PC-3 (cell line): ENCODE results near the gene FBXW5. TPM values are rescaled to one million over a fixed set of nuclear protein-coding genes. Genes with fewer than 3 reads are reported as not detected.

ENCODE experiments used
- ATAC-seq: fragments of 200-7000 bp; cut with Tn5 transposase; 2 replicates; pipeline ENCODE4 v1.9.1; 2020; ENCODE audit warnings: mild to moderate bottlenecking, moderate library complexity
- BruUV-seq: library from RNA; stranded (reverse); fragments of 400-500 nt; replicated peaks from 2 replicates; lab custom pipeline; 2021; lab: Mats Ljungman, UMichigan
- CTCF ChIA-PET: fragments of 300-600 bp; sonication (Branson Sonifier 250); formaldehyde crosslinking; loops from one replicate; lab custom pipeline; 2022; ENCODE audit warnings: antibody characterized with exemption; lab: Charles Lee
- POLR2A ChIA-PET: fragments of 300-600 bp; sonication (Branson Sonifier 250); formaldehyde crosslinking; loops from one replicate; lab custom pipeline; 2022; ENCODE audit warnings: antibody characterized with exemption; ENCODE audit not compliant: unreplicated experiment; lab: Charles Lee
- DNase-seq: peaks from one replicate; pipeline ENCODE4 v3.0.0-alpha.2; 2015
- H2AFZ ChIP-seq: fragments of 300-600 bp; sonication (generic); 2 replicates; pipeline ENCODE4 v1.6.0; 2016; ENCODE audit warnings: antibody characterized with exemption, low read length
- H3F3A ChIP-seq: fragments of 300-600 bp; sonication (generic); one replicate; pipeline ENCODE4 v1.6.0; 2017; ENCODE audit warnings: antibody characterized with exemption, low read length, control low read depth, mild to moderate bottlenecking; ENCODE audit not compliant: unreplicated experiment
- H3K27ac ChIP-seq: fragments of 300-600 bp; sonication (generic); 2 replicates; pipeline ENCODE4 v1.5.1; 2016; ENCODE audit warnings: mild to moderate bottlenecking, low read length
- H3K27me3 ChIP-seq: fragments of 300-600 bp; sonication (generic); 2 replicates; pipeline ENCODE4 v1.6.1; 2016; ENCODE audit warnings: low read length, mixed read lengths
- H3K36me3 ChIP-seq: fragments of 300-600 bp; sonication (generic); 2 replicates; pipeline ENCODE4 v1.6.1; 2016; ENCODE audit warnings: low read depth, mixed run types, low read length, mixed read lengths
- H3K4me1 ChIP-seq: fragments of 300-600 bp; sonication (generic); 2 replicates; pipeline ENCODE4 v1.5.1; 2016; ENCODE audit warnings: low read length; ENCODE audit not compliant: insufficient read depth
- H3K4me2 ChIP-seq: fragments of 300-600 bp; sonication (generic); 2 replicates; pipeline ENCODE4 v1.6.0; 2016; ENCODE audit warnings: low read length
- H3K4me3 ChIP-seq: fragments of 300-600 bp; sonication (generic); 2 replicates; pipeline ENCODE4 v1.5.1; 2016; ENCODE audit warnings: mild to moderate bottlenecking, low read length, mixed read lengths
- H3K79me2 ChIP-seq: fragments of 300-600 bp; sonication (generic); 2 replicates; pipeline ENCODE4 v1.6.1; 2017; ENCODE audit warnings: low read length, mixed read lengths
- H3K9ac ChIP-seq: fragments of 300-600 bp; sonication (generic); 2 replicates; pipeline ENCODE4 v1.6.0; 2016; ENCODE audit warnings: mild to moderate bottlenecking, low read length
- H3K9me2 ChIP-seq: fragments of 300-600 bp; sonication (generic); replicated peaks from 2 replicates; pipeline ENCODE4 v1.6.1; 2016; ENCODE audit warnings: mixed run types, low read length, mixed read lengths
- H3K9me3 ChIP-seq: fragments of 300-600 bp; sonication (generic); 2 replicates; pipeline ENCODE4 v1.6.1; 2016; ENCODE audit warnings: low read length, mixed read lengths
- H4K20me1 ChIP-seq: fragments of 300-600 bp; sonication (generic); 2 replicates; pipeline ENCODE4 v1.6.1; 2016; ENCODE audit warnings: low read length, mixed read lengths
- EZH2 ChIP-seq: fragments of 300-600 bp; sonication (generic); IDR thresholded peaks from one replicate; pipeline ENCODE4 v1.6.1; 2017; ENCODE audit warnings: antibody characterized with exemption, mild to moderate bottlenecking, low read length; ENCODE audit not compliant: unreplicated experiment
- EZH2phosphoT487 ChIP-seq: fragments of 300-600 bp; sonication (generic); IDR thresholded peaks from 2 replicates; pipeline ENCODE4 v1.6.1; 2018; ENCODE audit warnings: mild to moderate bottlenecking, antibody characterized with exemption, low read length, borderline replicate concordance
- intact Hi-C: fragments of 100-400 bp; cut with micrococcal nuclease; formaldehyde crosslinking; loops from 2 replicates; pipeline ENCODE4 v1.9.0; 2023
- total RNA-seq: library from RNA; depleted of rRNA; stranded (reverse); fragments of >200 nt; gene quantifications from 2 replicates; pipeline ENCODE4 v1.2.3, GENCODE V29; 2014
- TF ChIP-seq, protein P1 (sequence below): fragments of 300-600 bp; sonication (generic); conservative IDR thresholded peaks from 2 replicates; pipeline ENCODE4 v1.5.1; 2017; ENCODE audit warnings: antibody characterized with exemption, low read depth, mild to moderate bottlenecking, low read length

Gene FBXW5
- total RNA-seq, 1 experiment from 2014 or later: 138 TPM

DNA sequence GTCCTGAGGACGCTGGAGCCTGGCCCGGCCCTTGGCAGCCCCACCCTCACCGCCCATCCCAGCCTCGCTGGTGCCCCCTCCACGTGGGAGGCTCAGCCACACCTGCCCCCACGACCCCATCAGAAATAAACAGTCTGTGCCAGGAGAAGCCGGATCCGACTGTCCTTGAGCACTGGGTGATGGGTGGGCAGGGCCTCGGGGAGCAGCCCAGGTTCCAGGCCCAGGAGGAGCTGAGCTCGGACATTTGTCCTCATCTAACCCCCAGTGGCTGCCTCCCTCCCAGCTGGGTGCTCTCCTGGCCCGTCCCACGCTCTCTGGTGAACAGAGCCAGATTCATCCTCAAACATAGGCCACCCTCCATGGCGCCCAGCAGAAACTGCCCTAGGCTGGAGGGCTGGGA lies 28.2 kb upstream of the FBXW5 start:
- Histone ChIP-seq H3K27me3 (no peaks in the 10 kb centered on the region), H3K36me3 (no peaks in the 10 kb centered on the region), H3K9me2 (no peaks in the 10 kb centered on the region), H3K9ac (no peak overlapping the region), H3K27ac (no peak overlapping the region), H3K4me2 (no peak overlapping the region), H3F3A (no peaks in the 10 kb centered on the region), H3K9me3 (no peaks in the 10 kb centered on the region), H3K4me3 (no peak overlapping the region), H3K4me1 (no peaks in the 10 kb centered on the region), H2AFZ (no peak overlapping the region), H4K20me1 (no peaks in the 10 kb centered on the region), H3K79me2 (no peaks in the 10 kb centered on the region)
- CTCF ChIA-PET: no interaction called here
- TF ChIP-seq, protein P1, sequence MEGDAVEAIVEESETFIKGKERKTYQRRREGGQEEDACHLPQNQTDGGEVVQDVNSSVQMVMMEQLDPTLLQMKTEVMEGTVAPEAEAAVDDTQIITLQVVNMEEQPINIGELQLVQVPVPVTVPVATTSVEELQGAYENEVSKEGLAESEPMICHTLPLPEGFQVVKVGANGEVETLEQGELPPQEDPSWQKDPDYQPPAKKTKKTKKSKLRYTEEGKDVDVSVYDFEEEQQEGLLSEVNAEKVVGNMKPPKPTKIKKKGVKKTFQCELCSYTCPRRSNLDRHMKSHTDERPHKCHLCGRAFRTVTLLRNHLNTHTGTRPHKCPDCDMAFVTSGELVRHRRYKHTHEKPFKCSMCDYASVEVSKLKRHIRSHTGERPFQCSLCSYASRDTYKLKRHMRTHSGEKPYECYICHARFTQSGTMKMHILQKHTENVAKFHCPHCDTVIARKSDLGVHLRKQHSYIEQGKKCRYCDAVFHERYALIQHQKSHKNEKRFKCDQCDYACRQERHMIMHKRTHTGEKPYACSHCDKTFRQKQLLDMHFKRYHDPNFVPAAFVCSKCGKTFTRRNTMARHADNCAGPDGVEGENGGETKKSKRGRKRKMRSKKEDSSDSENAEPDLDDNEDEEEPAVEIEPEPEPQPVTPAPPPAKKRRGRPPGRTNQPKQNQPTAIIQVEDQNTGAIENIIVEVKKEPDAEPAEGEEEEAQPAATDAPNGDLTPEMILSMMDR: no peak
- TF ChIP-seq EZH2: no peak
- TF ChIP-seq EZH2phosphoT487: no peak
- no peak for DNase-seq
- intact Hi-C loops: no loop called here
- no peak for ATAC-seq
- no TSS peak for BruUV-seq
- POLR2A ChIA-PET: no interaction called here

DNA sequence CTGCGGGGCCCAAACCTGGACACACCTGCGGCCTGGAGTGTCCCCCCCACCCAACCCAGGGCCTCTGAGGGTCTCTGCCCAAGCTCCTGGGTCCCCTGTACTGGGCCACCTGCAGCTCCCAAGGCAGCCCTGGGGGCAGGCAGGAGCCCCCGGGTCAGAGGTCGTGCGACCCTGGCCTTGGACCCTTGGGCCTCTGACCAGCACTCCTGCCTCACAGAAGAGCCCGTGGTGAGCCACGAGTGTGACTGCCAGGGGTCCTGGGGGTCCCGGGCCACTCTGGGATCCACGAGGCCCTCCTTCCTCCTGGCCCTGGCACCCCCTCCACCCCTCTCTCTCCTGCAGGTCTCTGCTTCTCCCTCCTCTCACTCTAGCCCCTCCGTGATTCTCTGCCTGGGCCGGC lies 27.8 kb upstream of the FBXW5 start:
- BruUV-seq: no TSS peak
- intact Hi-C loops: no loop called here
- no peaks in the 10 kb centered on the region for H3K27me3 ChIP-seq
- H3K4me2 ChIP-seq: no peak overlapping the region
- no peaks in the 10 kb centered on the region for H3K36me3 ChIP-seq
- no peaks in the 10 kb centered on the region for H4K20me1 ChIP-seq
- no peak overlapping the region for H3K4me3 ChIP-seq
- ChIA-PET POLR2A (no interaction called here), CTCF (no interaction called here)
- DNase-seq (no peak), ATAC-seq (no peak)
- H3K9ac ChIP-seq: no peak overlapping the region
- H3F3A ChIP-seq: no peaks in the 10 kb centered on the region
- H3K9me2 ChIP-seq: no peaks in the 10 kb centered on the region
- TF ChIP-seq EZH2 (no peak), EZH2phosphoT487 (no peak)
- TF ChIP-seq, protein P1: no peak
- H3K27ac ChIP-seq: no peak overlapping the region
- H3K79me2 ChIP-seq: no peaks in the 10 kb centered on the region
- H3K9me3 ChIP-seq: no peaks in the 10 kb centered on the region
- H2AFZ ChIP-seq: no peak overlapping the region
- H3K4me1 ChIP-seq: no peaks in the 10 kb centered on the region

DNA sequence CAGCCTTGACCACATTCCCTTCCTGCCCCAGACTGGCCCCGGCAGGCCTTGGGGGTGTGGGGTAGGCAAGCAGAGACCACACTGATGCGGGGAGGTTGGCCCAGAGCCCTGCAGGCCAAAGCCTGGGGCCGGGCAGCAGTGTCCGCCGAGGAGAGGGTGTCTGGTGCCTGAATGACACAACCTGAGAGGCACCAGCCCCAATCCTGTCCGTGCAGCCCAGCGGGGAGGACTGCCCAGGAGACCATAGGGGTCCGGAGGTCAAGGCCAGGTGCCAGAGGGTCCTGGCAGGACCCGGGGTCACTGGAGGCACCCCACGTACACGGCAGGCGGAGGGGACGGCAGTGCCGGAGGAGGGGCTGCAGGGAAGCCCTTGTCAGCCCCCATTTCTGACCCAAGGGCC lies 27.2 kb upstream of the FBXW5 start:
- H3F3A ChIP-seq: no peaks in the 10 kb centered on the region
- DNase-seq (no peak), ATAC-seq (no peak)
- H3K9me3 ChIP-seq: no peaks in the 10 kb centered on the region
- no peaks in the 10 kb centered on the region for H3K79me2 ChIP-seq
- no peak for TF ChIP-seq EZH2
- TF ChIP-seq EZH2phosphoT487: no peak
- TF ChIP-seq, protein P1: no peak
- H3K36me3 ChIP-seq: no peaks in the 10 kb centered on the region
- no peak overlapping the region for H3K4me2 ChIP-seq
- no peaks in the 10 kb centered on the region for H4K20me1 ChIP-seq
- POLR2A ChIA-PET: no interaction called here
- no peak overlapping the region for H3K9ac ChIP-seq
- H3K9me2 ChIP-seq: no peaks in the 10 kb centered on the region
- CTCF ChIA-PET: no interaction called here
- no peak overlapping the region for H3K4me3 ChIP-seq
- no TSS peak for BruUV-seq
- no peak overlapping the region for H2AFZ ChIP-seq
- no peak overlapping the region for H3K27ac ChIP-seq
- intact Hi-C loops: no loop called here
- H3K27me3 ChIP-seq: no peaks in the 10 kb centered on the region
- H3K4me1 ChIP-seq: no peaks in the 10 kb centered on the region
